Lower leg skin (tissue), 3 donors: ENCODE measurements around the gene XYLT1.

Source experiments
- CTCF ChIP-seq, 3 donors: fragments of 450-650 bp; IDR thresholded peaks; one replicate each; pipeline ENCODE4 v1.5.1; 2016; ENCODE audit warnings: antibody characterized with exemption in 3 of 3, mild to moderate bottlenecking in 3 of 3, moderate library complexity in 2 of 3
- POLR2A ChIP-seq, 2 donors: fragments of 450-650 bp; IDR thresholded peaks; one replicate each; pipeline ENCODE4 v1.6.1; 2016 to 2017; ENCODE audit warnings: antibody characterized with exemption in 2 of 2, mild to moderate bottlenecking in 1 of 2, moderate library complexity in 1 of 2

- TF ChIP-seq CTCF (IDR thresholded peaks at IDR 0.05) (no peak), POLR2A (IDR thresholded peaks at IDR 0.05) (no peak)
Observed at GRCh38 chr16:17155936-17156335, 314.8 kb downstream of the XYLT1 start.
